Smooth muscle cell (in vitro differentiated cells): ENCODE data around the gene MTRF1. TPM values are rescaled to one million over a fixed set of nuclear protein-coding genes. Genes with fewer than 3 reads are reported as not detected.

Experiments used
- DNase-seq: peaks from one replicate; lab custom pipeline; 2025; ENCODE audit not compliant: unreplicated experiment; lab: John Stamatoyannopoulos, UW
- H2AFZ ChIP-seq: fragments of 200-600 bp; sonication (generic); 2 replicates; pipeline ENCODE4 v1.6.0; 2016; ENCODE audit warnings: antibody characterized with exemption, low read depth, mild to moderate bottlenecking
- H3F3A ChIP-seq: fragments of 200-600 bp; sonication (generic); 2 replicates; pipeline ENCODE4 v1.6.0; 2017; ENCODE audit warnings: antibody characterized with exemption, low read depth
- H3K27ac ChIP-seq: fragments of 200-600 bp; sonication (generic); 2 replicates; pipeline ENCODE4 v1.5.1; 2016; ENCODE audit warnings: low read depth, mild to moderate bottlenecking
- H3K27me3 ChIP-seq: fragments of 200-600 bp; sonication (generic); 2 replicates; pipeline ENCODE4 v1.6.1; 2016; ENCODE audit warnings: low read depth, mild to moderate bottlenecking
- H3K36me3 ChIP-seq: fragments of 200-600 bp; sonication (generic); 2 replicates; pipeline ENCODE4 v1.5.1; 2016; ENCODE audit warnings: low read depth
- H3K4me1 ChIP-seq: fragments of 200-600 bp; sonication (generic); 2 replicates; pipeline ENCODE4 v1.5.1; 2016; ENCODE audit warnings: low read depth
- H3K4me2 ChIP-seq: fragments of 200-600 bp; sonication (generic); 2 replicates; pipeline ENCODE4 v1.6.0; 2016; ENCODE audit warnings: mild to moderate bottlenecking
- H3K4me3 ChIP-seq: fragments of 200-600 bp; sonication (generic); 2 replicates; pipeline ENCODE4 v1.5.1; 2016; ENCODE audit warnings: mild to moderate bottlenecking
- H3K79me2 ChIP-seq: fragments of 200-600 bp; sonication (generic); 2 replicates; pipeline ENCODE4 v1.6.0; 2016; ENCODE audit warnings: low read depth, mild to moderate bottlenecking
- H3K9ac ChIP-seq: fragments of 200-600 bp; sonication (generic); 2 replicates; pipeline ENCODE4 v1.6.0; 2016; ENCODE audit warnings: low read depth
- H3K9me3 ChIP-seq: fragments of 200-600 bp; sonication (generic); replicated peaks from 2 replicates; pipeline ENCODE4 v1.5.1; 2016; ENCODE audit warnings: low read depth
- H4K20me1 ChIP-seq: fragments of 200-600 bp; sonication (generic); 2 replicates; pipeline ENCODE4 v1.6.0; 2016; ENCODE audit warnings: low read depth
- CTCF ChIP-seq: fragments of 200-600 bp; sonication (generic); IDR thresholded peaks from 2 replicates; pipeline ENCODE4 v1.5.1; 2017; ENCODE audit warnings: borderline replicate concordance, mild to moderate bottlenecking, antibody characterized with exemption; ENCODE audit not compliant: insufficient read depth, poor library complexity, severe bottlenecking
- WGBS: methylation state at CpG from one replicate; pipeline ENCODE4 v1.1.7; 2016; ENCODE audit warnings: low lambda C conversion rate; 5-methylcytosine and 5-hydroxymethylcytosine counted together
- polyA plus RNA-seq: library from polyadenylated mRNA; unstranded; fragments of >200 nt; fragmentation: Nextera tagmentation; extraction: Ambion mirVana; gene quantifications from 2 replicates; pipeline ENCODE4 v1.2.1, GENCODE V29; 2016
- total RNA-seq: library from RNA; depleted of rRNA; stranded (reverse); fragments of >200 nt; gene quantifications from 2 replicates; pipeline ENCODE4 v1.2.3, GENCODE V29; 2014

Gene MTRF1
- total and polyA plus RNA-seq, 2 experiments from 2014 or later, result 4.7 to 6.5 TPM

GRCh38 chr13:41220401-41220800, 43.0 kb downstream of the MTRF1 start:
- no peaks in the 10 kb centered on the region for H4K20me1 ChIP-seq
- TF ChIP-seq CTCF, result no peak
- no peak overlapping the region for H3K27ac ChIP-seq
- no peak overlapping the region for H3K9ac ChIP-seq
- DNase-seq, result no peak
- WGBS, result 89% methylated on average over 3 of the region's 3 CpGs
- no peaks in the 10 kb centered on the region for H3K27me3 ChIP-seq
- no peaks in the 10 kb centered on the region for H3K36me3 ChIP-seq
- H2AFZ ChIP-seq, result no peak overlapping the region
- no peak overlapping the region for H3K4me3 ChIP-seq
- no peaks in the 10 kb centered on the region for H3F3A ChIP-seq
- H3K79me2 ChIP-seq, result no peaks in the 10 kb centered on the region
- no peaks in the 10 kb centered on the region for H3K4me1 ChIP-seq
- H3K4me2 ChIP-seq, result no peak overlapping the region
- no peaks in the 10 kb centered on the region for H3K9me3 ChIP-seq

- H3K4me3 ChIP-seq, result no peak overlapping the region
- H3K4me2 ChIP-seq, result no peak overlapping the region
- no peaks in the 10 kb centered on the region for H4K20me1 ChIP-seq
- H3K9ac ChIP-seq, result no peak overlapping the region
- no peak for TF ChIP-seq CTCF
- no peaks in the 10 kb centered on the region for H3K36me3 ChIP-seq
- no peaks in the 10 kb centered on the region for H3K4me1 ChIP-seq
- DNase-seq, result no peak
- H3K79me2 ChIP-seq, result no peaks in the 10 kb centered on the region
- no peaks in the 10 kb centered on the region for H3K9me3 ChIP-seq
- H3F3A ChIP-seq, result no peaks in the 10 kb centered on the region
- H3K27me3 ChIP-seq, result no peaks in the 10 kb centered on the region
- H3K27ac ChIP-seq, result no peak overlapping the region
- H2AFZ ChIP-seq, result no peak overlapping the region
Observed at GRCh38 chr13:41216160-41216559, 47.2 kb downstream of the MTRF1 start.

GRCh38 chr13:41213919-41214318, 49.5 kb downstream of the MTRF1 start:
- H3K4me2 ChIP-seq, result no peak overlapping the region
- H3K79me2 ChIP-seq, result no peaks in the 10 kb centered on the region
- TF ChIP-seq CTCF, result no peak
- no peaks in the 10 kb centered on the region for H3K4me1 ChIP-seq
- H3K36me3 ChIP-seq, result no peaks in the 10 kb centered on the region
- H3F3A ChIP-seq, result no peaks in the 10 kb centered on the region
- H3K27me3 ChIP-seq, result no peaks in the 10 kb centered on the region
- H3K9ac ChIP-seq, result no peak overlapping the region
- H3K4me3 ChIP-seq, result no peak overlapping the region
- WGBS, result 100% methylated on average over 2 of the region's 3 CpGs
- no peaks in the 10 kb centered on the region for H3K9me3 ChIP-seq
- H2AFZ ChIP-seq, result no peak overlapping the region
- no peak for DNase-seq
- no peaks in the 10 kb centered on the region for H4K20me1 ChIP-seq
- H3K27ac ChIP-seq, result no peak overlapping the region

DNA sequence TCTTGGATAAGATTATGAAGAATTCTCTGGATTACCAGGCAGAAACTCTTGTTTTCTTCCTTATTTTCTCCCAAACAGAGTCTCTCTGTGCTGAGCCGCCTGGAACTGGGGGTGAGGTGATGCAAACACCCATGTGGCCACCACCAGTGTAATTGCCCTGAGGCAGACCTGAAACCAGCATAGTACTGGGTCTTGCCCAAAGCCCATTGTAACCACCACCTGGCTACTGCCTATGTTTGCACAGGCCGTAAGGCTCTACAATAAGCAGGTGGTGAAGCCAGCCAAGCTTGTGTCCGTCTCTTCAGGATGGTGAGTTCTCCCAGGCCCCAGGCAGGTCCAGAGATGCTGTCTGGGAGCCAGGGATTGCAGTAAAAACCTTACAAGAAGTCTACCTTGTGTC, 50.1 kb downstream of the MTRF1 start:
- H3K27me3 ChIP-seq, result no peaks in the 10 kb centered on the region
- no peak for TF ChIP-seq CTCF
- H3K79me2 ChIP-seq, result no peaks in the 10 kb centered on the region
- H3K4me3 ChIP-seq, result no peak overlapping the region
- H3K4me1 ChIP-seq, result no peaks in the 10 kb centered on the region
- H2AFZ ChIP-seq, result no peak overlapping the region
- H3K27ac ChIP-seq, result no peak overlapping the region
- 93% methylated on average over 3 of the region's 3 CpGs for WGBS
- no peak for DNase-seq
- H3K4me2 ChIP-seq, result no peak overlapping the region
- H3K9ac ChIP-seq, result no peak overlapping the region
- H4K20me1 ChIP-seq, result no peaks in the 10 kb centered on the region
- no peaks in the 10 kb centered on the region for H3K9me3 ChIP-seq
- no peaks in the 10 kb centered on the region for H3K36me3 ChIP-seq
- no peaks in the 10 kb centered on the region for H3F3A ChIP-seq
